Neural progenitor cell (in vitro differentiated cells): ENCODE results near the gene MERTK.

Experiments
- EZH2 ChIP-seq: fragments of 200-600 bp; sonication (generic); IDR thresholded peaks from 2 replicates; pipeline ENCODE4 v1.6.1; 2017; ENCODE audit warnings: antibody characterized with exemption, mild to moderate bottlenecking, moderate library complexity
- TF ChIP-seq, protein P1 (sequence below): fragments of 200-600 bp; sonication (generic); IDR thresholded peaks from 2 replicates; pipeline ENCODE4 v1.5.1; 2017; ENCODE audit warnings: antibody characterized with exemption, mild to moderate bottlenecking

DNA sequence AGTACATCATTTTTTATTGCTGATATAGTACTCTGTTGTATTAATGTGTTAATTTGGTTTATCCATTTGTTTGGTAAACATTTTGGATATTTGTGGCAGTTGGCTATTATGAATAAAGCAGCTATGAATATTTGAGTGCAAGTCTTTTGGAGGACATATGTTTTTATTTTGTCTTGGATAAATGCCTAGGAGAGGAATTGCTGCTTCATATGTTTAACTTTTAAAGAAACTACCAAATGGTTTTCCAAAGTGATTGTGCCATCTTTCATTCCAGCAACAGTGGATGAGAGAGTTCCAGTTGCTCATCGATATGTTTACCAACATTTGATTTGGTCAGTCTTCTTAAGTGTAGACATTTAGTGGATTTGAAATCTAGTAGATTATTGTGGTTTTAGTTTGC lies 51.8 kb downstream of the MERTK start:
- TF ChIP-seq, protein P1, sequence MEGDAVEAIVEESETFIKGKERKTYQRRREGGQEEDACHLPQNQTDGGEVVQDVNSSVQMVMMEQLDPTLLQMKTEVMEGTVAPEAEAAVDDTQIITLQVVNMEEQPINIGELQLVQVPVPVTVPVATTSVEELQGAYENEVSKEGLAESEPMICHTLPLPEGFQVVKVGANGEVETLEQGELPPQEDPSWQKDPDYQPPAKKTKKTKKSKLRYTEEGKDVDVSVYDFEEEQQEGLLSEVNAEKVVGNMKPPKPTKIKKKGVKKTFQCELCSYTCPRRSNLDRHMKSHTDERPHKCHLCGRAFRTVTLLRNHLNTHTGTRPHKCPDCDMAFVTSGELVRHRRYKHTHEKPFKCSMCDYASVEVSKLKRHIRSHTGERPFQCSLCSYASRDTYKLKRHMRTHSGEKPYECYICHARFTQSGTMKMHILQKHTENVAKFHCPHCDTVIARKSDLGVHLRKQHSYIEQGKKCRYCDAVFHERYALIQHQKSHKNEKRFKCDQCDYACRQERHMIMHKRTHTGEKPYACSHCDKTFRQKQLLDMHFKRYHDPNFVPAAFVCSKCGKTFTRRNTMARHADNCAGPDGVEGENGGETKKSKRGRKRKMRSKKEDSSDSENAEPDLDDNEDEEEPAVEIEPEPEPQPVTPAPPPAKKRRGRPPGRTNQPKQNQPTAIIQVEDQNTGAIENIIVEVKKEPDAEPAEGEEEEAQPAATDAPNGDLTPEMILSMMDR: no peak
- TF ChIP-seq EZH2: no peak
